Measurements from ENCODE around the gene GRK6. TPM values are rescaled to one million over a fixed set of nuclear protein-coding genes. Genes with fewer than 3 reads are reported as not detected.

GRK6 gene
- total RNA-seq, 1 donor from 2014 or later, result 46.4 TPM

DNA sequence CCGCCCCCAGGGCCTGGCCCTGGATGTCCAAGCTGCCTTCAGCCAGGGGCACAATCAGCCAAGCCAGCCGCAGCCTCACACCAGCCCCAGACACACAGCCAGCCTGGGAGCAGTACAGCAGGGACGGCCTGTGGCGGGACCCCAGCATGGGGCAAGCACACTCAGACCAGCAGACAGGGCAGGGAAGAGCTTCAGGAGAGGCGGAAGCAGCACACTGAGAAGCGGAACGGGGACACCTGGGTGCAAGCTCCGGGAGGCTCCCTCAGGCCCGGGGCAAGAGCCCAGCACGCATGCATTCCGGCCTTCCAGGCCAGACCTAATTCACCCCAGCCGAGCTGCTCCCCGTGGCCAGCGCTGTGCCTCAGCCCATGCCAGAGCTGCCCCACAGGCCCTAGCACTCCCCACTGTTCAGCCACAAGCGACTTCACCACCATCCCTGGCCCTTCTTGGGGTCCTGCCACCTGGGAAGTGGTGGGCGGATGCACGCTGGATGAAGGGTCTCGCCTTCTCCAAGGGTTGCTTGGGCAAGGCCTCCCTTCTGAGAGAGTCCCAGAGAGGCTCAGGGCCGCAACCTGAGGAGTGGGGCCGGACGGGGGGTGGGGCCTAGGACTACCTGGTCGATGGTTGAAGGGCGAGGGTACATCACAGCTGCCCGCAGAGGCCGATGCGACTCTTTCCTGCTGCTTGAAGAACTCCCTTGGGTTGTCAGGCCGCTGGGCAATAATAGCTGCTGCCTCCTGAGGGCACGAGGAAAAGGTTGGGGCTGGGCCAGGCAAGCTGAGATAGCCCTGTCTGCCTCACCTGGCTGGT is 33.5 kb downstream of the GRK6 start:
- TF ChIP-seq, protein P1, sequence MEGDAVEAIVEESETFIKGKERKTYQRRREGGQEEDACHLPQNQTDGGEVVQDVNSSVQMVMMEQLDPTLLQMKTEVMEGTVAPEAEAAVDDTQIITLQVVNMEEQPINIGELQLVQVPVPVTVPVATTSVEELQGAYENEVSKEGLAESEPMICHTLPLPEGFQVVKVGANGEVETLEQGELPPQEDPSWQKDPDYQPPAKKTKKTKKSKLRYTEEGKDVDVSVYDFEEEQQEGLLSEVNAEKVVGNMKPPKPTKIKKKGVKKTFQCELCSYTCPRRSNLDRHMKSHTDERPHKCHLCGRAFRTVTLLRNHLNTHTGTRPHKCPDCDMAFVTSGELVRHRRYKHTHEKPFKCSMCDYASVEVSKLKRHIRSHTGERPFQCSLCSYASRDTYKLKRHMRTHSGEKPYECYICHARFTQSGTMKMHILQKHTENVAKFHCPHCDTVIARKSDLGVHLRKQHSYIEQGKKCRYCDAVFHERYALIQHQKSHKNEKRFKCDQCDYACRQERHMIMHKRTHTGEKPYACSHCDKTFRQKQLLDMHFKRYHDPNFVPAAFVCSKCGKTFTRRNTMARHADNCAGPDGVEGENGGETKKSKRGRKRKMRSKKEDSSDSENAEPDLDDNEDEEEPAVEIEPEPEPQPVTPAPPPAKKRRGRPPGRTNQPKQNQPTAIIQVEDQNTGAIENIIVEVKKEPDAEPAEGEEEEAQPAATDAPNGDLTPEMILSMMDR (IDR thresholded peaks at IDR 0.05; ENCODE audit: insufficient read depth, low read length, poor library complexity, severe bottlenecking), result no peak
- Histone ChIP-seq H3K27me3 (ENCODE audit: control insufficient read depth, insufficient read depth, low read length) (no peaks in the 10 kb centered on the region), H3K36me3 (ENCODE audit: control insufficient read depth, insufficient read depth, low read length) (no peaks in the 10 kb centered on the region), H3K4me3 (ENCODE audit: low read depth, low read length) (no peak overlapping the region)
- no peak for DNase-seq (ENCODE audit: low read depth)

DNA sequence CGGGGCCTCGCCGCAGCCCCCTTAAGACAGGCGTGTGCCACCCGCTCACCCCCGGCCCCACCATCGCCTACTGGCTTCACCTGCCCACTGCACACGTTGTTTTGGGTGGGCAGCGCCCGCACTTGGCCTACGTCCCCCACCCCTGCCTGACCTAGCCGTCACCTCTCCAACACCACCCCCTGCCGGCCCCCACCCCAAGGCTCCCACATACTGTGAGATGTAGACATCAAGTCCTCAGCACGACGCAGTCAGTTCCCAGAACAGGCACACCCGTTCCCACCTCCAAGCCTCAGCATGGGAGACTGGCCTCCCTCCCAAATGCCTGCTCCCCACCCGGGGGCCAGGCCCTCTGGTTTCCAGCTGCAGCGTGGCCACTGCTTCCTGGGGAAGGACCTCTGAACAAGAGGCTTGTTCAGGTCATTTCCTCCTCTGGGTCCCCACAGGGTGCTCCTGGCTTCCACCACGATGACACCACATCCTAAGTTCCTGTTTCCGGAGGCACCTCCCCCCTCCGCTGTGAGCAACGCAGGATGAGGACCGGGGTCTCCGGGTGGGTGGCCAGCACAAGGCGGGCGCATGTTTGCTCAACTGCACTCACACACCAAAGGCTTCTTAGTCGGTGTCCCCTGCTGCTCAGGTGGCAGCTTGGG is 35.7 kb downstream of the GRK6 start:
- no peak overlapping the region for H3K4me3 ChIP-seq (ENCODE audit: low read depth, low read length)
- peaks cover 4% of the 10 kb centered on the region for H3K36me3 ChIP-seq (ENCODE audit: control insufficient read depth, insufficient read depth, low read length)
- TF ChIP-seq, protein P1 (IDR thresholded peaks at IDR 0.05; ENCODE audit: insufficient read depth, low read length, poor library complexity, severe bottlenecking), result no peak
- H3K27me3 ChIP-seq (ENCODE audit: control insufficient read depth, insufficient read depth, low read length), result no peaks in the 10 kb centered on the region
- no peak for DNase-seq (ENCODE audit: low read depth)

DNA sequence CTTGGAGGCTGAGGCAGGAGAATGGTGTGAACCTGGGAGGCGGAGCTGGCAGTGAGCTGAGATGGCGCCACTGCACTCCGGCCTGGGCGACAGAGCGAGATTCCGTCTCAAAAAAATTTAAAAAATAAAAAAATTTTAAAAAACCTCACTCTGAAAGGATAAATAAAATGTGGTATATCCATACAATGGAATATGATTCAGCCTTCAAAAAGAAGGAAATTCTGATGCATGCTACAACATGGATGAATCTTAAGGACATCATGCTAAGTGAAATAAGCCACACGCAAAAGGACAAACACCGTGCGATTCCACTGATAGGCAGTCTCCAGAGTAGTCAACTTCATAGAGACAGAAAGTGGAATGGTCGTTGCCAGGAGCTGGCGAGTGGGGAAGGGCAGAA is 38.6 kb downstream of the GRK6 start:
- TF ChIP-seq, protein P1 (IDR thresholded peaks at IDR 0.05; ENCODE audit: insufficient read depth, low read length, poor library complexity, severe bottlenecking), result no peak
- no peak for DNase-seq (ENCODE audit: low read depth)
- Histone ChIP-seq H3K4me3 (ENCODE audit: low read depth, low read length) (no peak overlapping the region), H3K36me3 (ENCODE audit: control insufficient read depth, insufficient read depth, low read length) (peaks cover 4% of the 10 kb centered on the region), H3K27me3 (ENCODE audit: control insufficient read depth, insufficient read depth, low read length) (no peaks in the 10 kb centered on the region)

DNA sequence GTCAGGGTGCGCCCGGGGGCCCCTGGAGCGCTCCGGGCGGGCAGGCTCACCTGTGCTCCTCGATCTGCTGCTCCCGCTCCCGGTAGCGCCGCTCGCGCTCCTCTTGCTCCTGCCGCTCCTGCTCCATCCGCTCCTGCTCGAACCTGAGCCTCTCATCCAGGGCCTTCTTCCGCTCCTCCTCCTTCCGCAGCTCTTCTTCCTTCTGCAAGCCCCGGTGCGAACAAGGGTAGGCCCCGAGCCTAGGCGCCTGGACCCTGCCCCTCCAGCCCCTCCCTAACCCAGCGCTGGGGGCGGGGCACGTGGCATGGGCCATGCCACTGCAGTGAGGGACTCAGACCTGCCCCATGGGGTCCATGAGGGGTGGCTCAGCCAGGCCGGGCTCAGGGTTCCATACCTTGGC is 40.4 kb downstream of the GRK6 start:
- Histone ChIP-seq H3K27me3 (ENCODE audit: control insufficient read depth, insufficient read depth, low read length) (no peaks in the 10 kb centered on the region), H3K4me3 (ENCODE audit: low read depth, low read length) (no peak overlapping the region), H3K36me3 (ENCODE audit: control insufficient read depth, insufficient read depth, low read length) (peaks cover 6% of the 10 kb centered on the region)
- TF ChIP-seq, protein P1 (IDR thresholded peaks at IDR 0.05; ENCODE audit: insufficient read depth, low read length, poor library complexity, severe bottlenecking), result no peak
- DNase-seq (ENCODE audit: low read depth), result no peak

DNA sequence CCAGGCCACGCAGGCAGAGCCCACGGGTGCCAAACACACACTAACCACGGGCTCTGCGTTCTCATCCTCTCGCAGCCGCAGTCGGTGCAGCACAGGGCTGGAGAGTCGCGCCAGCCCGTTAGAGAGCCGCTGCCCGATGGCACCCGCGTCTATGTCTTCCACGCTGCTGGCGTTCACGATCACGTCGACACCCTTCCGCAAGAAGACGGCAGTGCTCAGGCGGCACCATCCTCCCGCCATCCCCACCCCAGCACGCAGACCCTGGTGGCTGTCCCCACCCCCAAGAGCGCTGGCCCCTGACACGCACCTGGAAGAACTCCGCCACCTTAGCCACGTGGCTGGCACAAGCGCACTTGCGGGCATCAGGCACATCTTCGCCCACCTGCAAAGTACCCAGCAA is 41.0 kb downstream of the GRK6 start:
- Histone ChIP-seq H3K27me3 (ENCODE audit: control insufficient read depth, insufficient read depth, low read length) (no peaks in the 10 kb centered on the region), H3K4me3 (ENCODE audit: low read depth, low read length) (no peak overlapping the region), H3K36me3 (ENCODE audit: control insufficient read depth, insufficient read depth, low read length) (peaks cover 6% of the 10 kb centered on the region)
- DNase-seq (ENCODE audit: low read depth), result no peak
- TF ChIP-seq, protein P1 (IDR thresholded peaks at IDR 0.05; ENCODE audit: insufficient read depth, low read length, poor library complexity, severe bottlenecking), result no peak

Data from kidney epithelial cell (primary cell).